ENCODE data around the gene SFT2D1. TPM values are rescaled to one million over a fixed set of nuclear protein-coding genes. Genes with fewer than 3 reads are reported as not detected.

SFT2D1 gene
- total RNA-seq, 4 donors from 2014 or later: 36.8 to 53.5 (median 48.4) TPM

- Histone ChIP-seq H3K9me3 (no peaks in the 10 kb centered on the region), H3K4me3 (replicated peaks in 1 of 3) (no peak overlapping the region), H3K27ac (no peak overlapping the region), H3K4me1 (peaks cover 13 to 24% of the 10 kb centered on the region in 2 donors), H3K36me3 (no peaks in the 10 kb centered on the region), H3K27me3 (no peaks in the 10 kb centered on the region)
- TF ChIP-seq POLR2A (IDR thresholded peaks at IDR 0.05): no peak
- TF ChIP-seq, protein P1, sequence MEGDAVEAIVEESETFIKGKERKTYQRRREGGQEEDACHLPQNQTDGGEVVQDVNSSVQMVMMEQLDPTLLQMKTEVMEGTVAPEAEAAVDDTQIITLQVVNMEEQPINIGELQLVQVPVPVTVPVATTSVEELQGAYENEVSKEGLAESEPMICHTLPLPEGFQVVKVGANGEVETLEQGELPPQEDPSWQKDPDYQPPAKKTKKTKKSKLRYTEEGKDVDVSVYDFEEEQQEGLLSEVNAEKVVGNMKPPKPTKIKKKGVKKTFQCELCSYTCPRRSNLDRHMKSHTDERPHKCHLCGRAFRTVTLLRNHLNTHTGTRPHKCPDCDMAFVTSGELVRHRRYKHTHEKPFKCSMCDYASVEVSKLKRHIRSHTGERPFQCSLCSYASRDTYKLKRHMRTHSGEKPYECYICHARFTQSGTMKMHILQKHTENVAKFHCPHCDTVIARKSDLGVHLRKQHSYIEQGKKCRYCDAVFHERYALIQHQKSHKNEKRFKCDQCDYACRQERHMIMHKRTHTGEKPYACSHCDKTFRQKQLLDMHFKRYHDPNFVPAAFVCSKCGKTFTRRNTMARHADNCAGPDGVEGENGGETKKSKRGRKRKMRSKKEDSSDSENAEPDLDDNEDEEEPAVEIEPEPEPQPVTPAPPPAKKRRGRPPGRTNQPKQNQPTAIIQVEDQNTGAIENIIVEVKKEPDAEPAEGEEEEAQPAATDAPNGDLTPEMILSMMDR (IDR thresholded peaks at IDR 0.05): no peak
- intact Hi-C loops (cut with DNase I): loop anchor here (10.0 kb wide), 1 partner anchor 48 kb away; the partner anchor contains the start of gene MPC1
- WGBS, 2 donors: 88 to 94% methylated on average over 3 of the region's 3 CpGs
- DNase-seq: no peak
These were observed 5.5 kb downstream of the SFT2D1 start for GRCh38 chr6:166336847-166337246.

GRCh38 chr6:166335378-166336302 is 6.7 kb downstream of the SFT2D1 start:
- H3K4me1 ChIP-seq: peaks cover 3 to 17% of the 10 kb centered on the region in 2 donors
- H3K27me3 ChIP-seq: no peaks in the 10 kb centered on the region
- H3K4me3 ChIP-seq (replicated peaks in 1 of 3): no peak overlapping the region
- intact Hi-C loops (cut with DNase I): loop anchor here (10.0 kb wide), 1 partner anchor 49 kb away; the partner anchor contains the start of gene MPC1
- TF ChIP-seq, protein P1 (IDR thresholded peaks at IDR 0.05): no peak
- TF ChIP-seq POLR2A (IDR thresholded peaks at IDR 0.05): no peak
- DNase-seq: no peak
- no peaks in the 10 kb centered on the region for H3K9me3 ChIP-seq
- H3K27ac ChIP-seq: no peak overlapping the region
- no peaks in the 10 kb centered on the region for H3K36me3 ChIP-seq
- 89 to 91% methylated on average over 11 of the region's 11 CpGs for WGBS, 2 donors

- DNase-seq: no peak
- Histone ChIP-seq H3K4me3 (replicated peaks in 1 of 3) (no peak overlapping the region), H3K36me3 (no peaks in the 10 kb centered on the region), H3K27me3 (no peaks in the 10 kb centered on the region), H3K9me3 (no peaks in the 10 kb centered on the region), H3K27ac (no peak overlapping the region), H3K4me1 (peaks cover 0 to 15% of the 10 kb centered on the region in 2 donors)
- intact Hi-C loops (cut with DNase I): loop anchor here (10.0 kb wide), 1 partner anchor 50 kb away; the partner anchor contains the start of gene MPC1
- TF ChIP-seq, protein P1 (IDR thresholded peaks at IDR 0.05): no peak
- TF ChIP-seq POLR2A (IDR thresholded peaks at IDR 0.05): no peak
- 95 to 96% methylated on average over 8 of the region's 8 CpGs for WGBS, 2 donors
These were observed 7.5 kb downstream of the SFT2D1 start for GRCh38 chr6:166334878-166335277.

DNA sequence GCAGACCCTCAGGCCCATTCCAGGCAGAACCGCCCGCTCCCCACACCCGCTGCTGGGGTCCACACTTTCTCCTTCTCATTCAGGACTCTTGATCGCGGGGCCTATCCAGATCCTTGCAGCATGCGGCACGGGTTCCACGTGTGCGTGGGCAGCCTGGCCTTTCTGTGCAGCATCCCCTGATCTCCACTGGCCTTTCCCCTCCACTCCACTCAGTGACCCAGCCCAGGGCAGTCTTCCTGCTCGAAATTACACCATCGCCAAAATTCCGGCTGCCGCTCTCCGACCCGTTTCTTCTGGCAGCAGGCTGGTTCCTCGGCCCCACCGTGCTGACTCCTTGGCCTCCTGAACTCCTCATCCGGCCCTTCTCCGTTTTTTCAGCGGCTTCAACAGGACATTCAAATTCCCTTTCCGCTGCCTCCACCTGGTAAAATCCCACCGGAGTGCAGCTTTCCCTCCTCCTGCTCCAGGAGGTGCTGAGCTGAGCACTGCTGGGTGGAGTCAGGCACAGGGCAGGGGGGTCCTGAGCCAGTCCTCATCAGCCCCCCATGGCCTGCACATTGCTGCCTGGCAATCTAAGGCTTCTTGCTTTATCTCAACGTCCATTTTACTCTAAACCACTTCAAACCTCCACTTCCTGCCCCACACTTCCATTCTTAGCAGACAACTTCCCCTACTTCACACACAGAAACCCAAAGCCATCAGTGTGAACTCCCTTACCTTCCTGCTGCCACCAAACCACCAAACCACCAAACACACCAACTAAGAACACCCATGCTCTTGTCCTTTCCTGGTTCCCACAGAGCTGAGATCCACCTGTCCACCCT is 9.0 kb downstream of the SFT2D1 start:
- peaks cover 0 to 8% of the 10 kb centered on the region in 2 donors for H3K4me1 ChIP-seq

More for the DNA sequence above, 9.0 kb downstream of the SFT2D1 start:
- Histone ChIP-seq H3K4me3 (replicated peaks in 1 of 3) (no peak overlapping the region), H3K27ac (no peak overlapping the region), H3K9me3 (no peaks in the 10 kb centered on the region), H3K36me3 (no peaks in the 10 kb centered on the region), H3K27me3 (no peaks in the 10 kb centered on the region)
- intact Hi-C loops (cut with DNase I): loop anchor here (10.0 kb wide), 1 partner anchor 51 kb away; the partner anchor contains the start of gene MPC1
- no peak for TF ChIP-seq POLR2A (IDR thresholded peaks at IDR 0.05)
- TF ChIP-seq, protein P1 (IDR thresholded peaks at IDR 0.05): no peak
- DNase-seq: no peak
- 85 to 89% methylated on average over 23 of the region's 23 CpGs for WGBS, 2 donors
